ENCODE results near the gene FRMD6.

FRMD6 gene

GRCh38 chr14:51651388-51652167, at the start of gene FRMD6:
FRMD6 (plus strand) TSS chr14:51651910; CDS start chr14:51689837, 37,927 bp downstream.
- H3K36me3 Mint-ChIP-seq (ENCODE audit: low read depth) = no peaks in the 10 kb centered on the region
- no peaks in the 10 kb centered on the region for H3K9me3 Mint-ChIP-seq
- peak; percentile 91 for DNase-seq
- H3K4me1 Mint-ChIP-seq (ENCODE audit: low read depth) = peaks cover 26% of the 10 kb centered on the region
- H3K27me3 Mint-ChIP-seq = peaks cover 29% of the 10 kb centered on the region
- H3K27ac Mint-ChIP-seq = peak within 1 kb of the TSS; percentile 81
- peak within 1 kb of the TSS; percentile 82 for H3K4me3 Mint-ChIP-seq

GRCh38 chr14:51602310-51602709, 49.4 kb upstream of the FRMD6 start:
- Mint-ChIP-seq H3K9me3 (no peaks in the 10 kb centered on the region), H3K27ac (no peak overlapping the region), H3K4me1 (ENCODE audit: low read depth) (no peaks in the 10 kb centered on the region), H3K4me3 (no peak overlapping the region), H3K36me3 (ENCODE audit: low read depth) (no peaks in the 10 kb centered on the region), H3K27me3 (peaks cover 24% of the 10 kb centered on the region)
- DNase-seq = no peak

GRCh38 chr14:51603495-51603894, 48.2 kb upstream of the FRMD6 start:
- no peak overlapping the region for H3K27ac Mint-ChIP-seq
- no peak for DNase-seq
- H3K4me1 Mint-ChIP-seq (ENCODE audit: low read depth) = no peaks in the 10 kb centered on the region
- H3K9me3 Mint-ChIP-seq = no peaks in the 10 kb centered on the region
- H3K36me3 Mint-ChIP-seq (ENCODE audit: low read depth) = no peaks in the 10 kb centered on the region
- peaks cover 29% of the 10 kb centered on the region for H3K27me3 Mint-ChIP-seq
- H3K4me3 Mint-ChIP-seq = no peak overlapping the region

- H3K4me1 Mint-ChIP-seq (ENCODE audit: low read depth) = no peaks in the 10 kb centered on the region
- H3K4me3 Mint-ChIP-seq = no peak overlapping the region
- H3K27me3 Mint-ChIP-seq = peaks cover 32% of the 10 kb centered on the region
- H3K36me3 Mint-ChIP-seq (ENCODE audit: low read depth) = no peaks in the 10 kb centered on the region
- no peaks in the 10 kb centered on the region for H3K9me3 Mint-ChIP-seq
- DNase-seq = no peak
- no peak overlapping the region for H3K27ac Mint-ChIP-seq
Measured at GRCh38 chr14:51604073-51604472, 47.6 kb upstream of the FRMD6 start.

- Mint-ChIP-seq H3K27ac (no peak overlapping the region), H3K27me3 (peaks cover 38% of the 10 kb centered on the region), H3K9me3 (no peaks in the 10 kb centered on the region), H3K4me3 (no peak overlapping the region), H3K4me1 (ENCODE audit: low read depth) (no peaks in the 10 kb centered on the region), H3K36me3 (ENCODE audit: low read depth) (no peaks in the 10 kb centered on the region)
- DNase-seq = no peak
Measured at GRCh38 chr14:51605575-51605974, 46.1 kb upstream of the FRMD6 start.

- Mint-ChIP-seq H3K4me1 (ENCODE audit: low read depth) (peaks cover 9% of the 10 kb centered on the region), H3K4me3 (no peak overlapping the region), H3K27me3 (peaks cover 32% of the 10 kb centered on the region), H3K9me3 (no peaks in the 10 kb centered on the region), H3K27ac (no peak overlapping the region), H3K36me3 (ENCODE audit: low read depth) (no peaks in the 10 kb centered on the region)
- DNase-seq = no peak
Measured at GRCh38 chr14:51607711-51608110, 44.0 kb upstream of the FRMD6 start.

- H3K4me3 Mint-ChIP-seq = no peak overlapping the region
- H3K4me1 Mint-ChIP-seq (ENCODE audit: low read depth) = peaks cover 16% of the 10 kb centered on the region
- H3K27ac Mint-ChIP-seq = no peak overlapping the region
- DNase-seq = no peak
- no peaks in the 10 kb centered on the region for H3K9me3 Mint-ChIP-seq
- H3K27me3 Mint-ChIP-seq = peaks cover 23% of the 10 kb centered on the region
- H3K36me3 Mint-ChIP-seq (ENCODE audit: low read depth) = no peaks in the 10 kb centered on the region
Measured at GRCh38 chr14:51609251-51609954, 42.3 kb upstream of the FRMD6 start.

DNA sequence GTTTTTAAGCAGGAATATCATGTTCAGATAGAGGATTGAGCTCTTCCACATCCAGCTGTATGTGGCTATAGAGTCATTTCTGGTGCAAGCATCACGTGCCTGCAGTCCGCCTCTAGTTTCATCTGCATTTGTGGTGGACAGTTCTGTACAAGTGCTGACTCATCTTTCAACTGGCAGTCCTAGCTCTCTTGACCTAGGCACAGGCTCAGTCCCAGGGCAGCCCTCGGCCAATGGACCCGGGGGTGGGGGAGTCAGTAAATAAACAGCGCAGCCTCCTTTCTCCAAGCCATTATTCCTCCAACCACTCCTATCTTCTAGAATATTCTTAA, 41.8 kb upstream of the FRMD6 start:
- no peak for DNase-seq
- H3K36me3 Mint-ChIP-seq (ENCODE audit: low read depth) = no peaks in the 10 kb centered on the region

GRCh38 chr14:51610771-51611170, 40.9 kb upstream of the FRMD6 start:
- Mint-ChIP-seq H3K27ac (no peak overlapping the region), H3K4me3 (no peak overlapping the region), H3K27me3 (peaks cover 21% of the 10 kb centered on the region), H3K9me3 (no peaks in the 10 kb centered on the region), H3K36me3 (ENCODE audit: low read depth) (no peaks in the 10 kb centered on the region), H3K4me1 (ENCODE audit: low read depth) (peaks cover 22% of the 10 kb centered on the region)
- DNase-seq = no peak

More for the DNA sequence above, 41.8 kb upstream of the FRMD6 start:
- Mint-ChIP-seq H3K4me3 (no peak overlapping the region), H3K4me1 (ENCODE audit: low read depth) (peaks cover 21% of the 10 kb centered on the region), H3K9me3 (no peaks in the 10 kb centered on the region), H3K27me3 (peaks cover 19% of the 10 kb centered on the region), H3K27ac (no peak overlapping the region)

- Mint-ChIP-seq H3K27ac (peak overlapping the region; percentile 12), H3K4me1 (ENCODE audit: low read depth) (peaks cover 22% of the 10 kb centered on the region), H3K27me3 (peaks cover 25% of the 10 kb centered on the region), H3K36me3 (ENCODE audit: low read depth) (no peaks in the 10 kb centered on the region), H3K9me3 (no peaks in the 10 kb centered on the region), H3K4me3 (no peak overlapping the region)
- DNase-seq = no peak
Measured at GRCh38 chr14:51612449-51612848, 39.3 kb upstream of the FRMD6 start.

DNA sequence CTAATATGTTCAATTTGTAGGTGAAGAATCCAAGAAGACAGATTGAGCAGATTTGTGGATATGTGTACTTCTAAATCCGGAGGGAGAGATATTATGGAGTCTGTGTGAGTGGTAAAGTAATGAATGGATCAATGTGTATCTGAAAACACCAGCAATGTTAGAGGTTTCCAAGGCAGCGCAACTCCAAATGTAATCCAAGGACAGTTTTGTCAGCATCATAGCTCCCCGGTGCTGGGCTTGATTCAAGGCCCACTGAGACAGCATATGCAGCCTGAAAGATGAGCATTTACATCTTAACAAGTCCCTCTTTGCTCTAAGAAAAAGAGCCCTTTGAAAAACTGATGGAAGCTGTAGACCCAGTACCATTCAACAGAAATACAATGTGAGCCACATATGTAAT, 38.3 kb upstream of the FRMD6 start:
- Mint-ChIP-seq H3K36me3 (ENCODE audit: low read depth) (no peaks in the 10 kb centered on the region), H3K4me1 (ENCODE audit: low read depth) (peaks cover 22% of the 10 kb centered on the region), H3K4me3 (no peak overlapping the region), H3K27ac (no peak overlapping the region), H3K27me3 (peaks cover 20% of the 10 kb centered on the region), H3K9me3 (no peaks in the 10 kb centered on the region)
- no peak for DNase-seq

DNA sequence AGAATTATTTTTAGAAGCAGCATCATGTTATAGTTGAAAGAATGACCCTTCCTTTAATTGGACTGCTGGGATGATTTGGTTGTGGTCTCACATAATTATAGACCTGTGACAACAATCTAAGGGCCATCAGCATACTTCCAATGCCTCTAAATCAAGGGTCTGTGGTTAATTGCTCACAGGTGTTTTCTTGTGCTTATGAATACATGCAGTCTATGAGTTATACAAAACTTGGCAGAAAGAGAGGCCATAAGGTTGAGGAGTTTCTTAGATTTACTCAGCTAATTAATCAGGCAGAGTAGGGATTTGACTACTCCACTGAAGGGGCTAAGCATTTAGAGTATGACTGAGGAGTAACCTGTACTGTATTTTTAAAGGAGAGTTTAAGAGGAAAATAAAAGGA, 37.0 kb upstream of the FRMD6 start:
- H3K27ac Mint-ChIP-seq = no peak overlapping the region
- H3K4me3 Mint-ChIP-seq = no peak overlapping the region
- H3K9me3 Mint-ChIP-seq = no peaks in the 10 kb centered on the region
- no peak for DNase-seq
- peaks cover 11% of the 10 kb centered on the region for H3K27me3 Mint-ChIP-seq
- H3K36me3 Mint-ChIP-seq (ENCODE audit: low read depth) = no peaks in the 10 kb centered on the region
- peaks cover 22% of the 10 kb centered on the region for H3K4me1 Mint-ChIP-seq (ENCODE audit: low read depth)

DNA sequence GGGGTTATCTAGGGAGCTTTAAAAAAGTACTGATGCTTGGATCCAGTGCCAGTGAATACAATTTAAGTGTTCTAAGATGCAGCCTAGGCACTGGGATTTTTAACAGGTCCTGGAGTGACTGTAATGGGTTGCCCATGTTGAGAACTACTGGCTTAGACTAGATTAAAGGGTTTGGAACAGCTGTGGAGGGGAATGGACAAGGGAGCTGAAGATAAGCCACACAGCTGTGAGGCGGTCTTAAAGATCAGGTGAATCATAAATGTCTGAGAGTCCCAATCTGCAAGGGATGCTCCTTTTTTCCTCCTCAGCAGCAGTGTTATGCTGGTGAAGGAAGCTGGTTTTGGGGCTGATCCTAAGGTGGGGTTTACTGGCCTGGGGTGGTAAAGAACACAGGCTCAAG, 35.5 kb upstream of the FRMD6 start:
- no peak for DNase-seq
- Mint-ChIP-seq H3K9me3 (no peaks in the 10 kb centered on the region), H3K27me3 (peaks cover 11% of the 10 kb centered on the region), H3K36me3 (ENCODE audit: low read depth) (no peaks in the 10 kb centered on the region), H3K4me3 (no peak overlapping the region), H3K4me1 (ENCODE audit: low read depth) (peaks cover 22% of the 10 kb centered on the region), H3K27ac (no peak overlapping the region)

GRCh38 chr14:51616724-51617409, 34.8 kb upstream of the FRMD6 start:
- no peak overlapping the region for H3K27ac Mint-ChIP-seq
- H3K4me1 Mint-ChIP-seq (ENCODE audit: low read depth) = peaks cover 20% of the 10 kb centered on the region
- H3K9me3 Mint-ChIP-seq = no peaks in the 10 kb centered on the region
- H3K27me3 Mint-ChIP-seq = peaks cover 11% of the 10 kb centered on the region
- no peak for DNase-seq
- H3K36me3 Mint-ChIP-seq (ENCODE audit: low read depth) = no peaks in the 10 kb centered on the region
- H3K4me3 Mint-ChIP-seq = no peak overlapping the region

DNA sequence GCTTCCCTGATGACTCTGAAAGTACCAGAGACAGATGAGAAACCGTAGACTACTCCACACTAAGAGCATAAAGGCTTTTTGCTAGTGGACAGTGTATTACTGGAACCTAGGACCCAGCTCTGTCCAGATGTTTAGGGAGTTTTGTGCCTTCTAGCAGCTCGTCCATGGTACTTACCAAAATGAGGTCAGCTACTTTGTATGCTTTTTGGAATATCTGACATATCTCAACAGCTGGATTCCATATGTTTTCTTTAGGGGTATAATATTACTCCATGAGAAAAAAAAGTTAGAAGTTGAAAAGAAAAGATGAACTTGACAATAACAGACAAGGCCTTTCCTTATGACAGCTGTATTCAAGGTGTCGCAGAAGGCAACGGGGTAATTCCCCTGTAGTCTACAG, 32.1 kb upstream of the FRMD6 start:
- Mint-ChIP-seq H3K4me3 (no peak overlapping the region), H3K36me3 (ENCODE audit: low read depth) (no peaks in the 10 kb centered on the region), H3K4me1 (ENCODE audit: low read depth) (peaks cover 4% of the 10 kb centered on the region), H3K27me3 (peaks cover 14% of the 10 kb centered on the region), H3K27ac (no peak overlapping the region), H3K9me3 (no peaks in the 10 kb centered on the region)
- no peak for DNase-seq

Data from activated T-cell treated with anti-CD3 and anti-CD28 coated beads, Interleukin-2, amount 50 U/mL, for 24 hours (primary cell).